HCT116 (cell line): ENCODE results near the gene PWP2. TPM values are rescaled to one million over a fixed set of nuclear protein-coding genes. Genes with fewer than 3 reads are reported as not detected.

Experiments
- ATAC-seq: fragments of 200-7000 bp; cut with Tn5 transposase; 2 replicates; pipeline ENCODE4 v1.9.1; 2020; ENCODE audit warnings: mild to moderate bottlenecking, moderate library complexity
- BruUV-seq: library from RNA; stranded (reverse); fragments of 400-500 nt; replicated peaks from 2 replicates; lab custom pipeline; 2021; lab: Mats Ljungman, UMichigan
- CTCF ChIA-PET: fragments of 300-600 bp; sonication (Branson Sonifier 250); formaldehyde crosslinking; loops from one replicate; lab custom pipeline; 2021; ENCODE audit warnings: antibody characterized with exemption; lab: Charles Lee
- POLR2A ChIA-PET: fragments of 300-600, 350-600 bp; sonication (Branson Sonifier 250); formaldehyde crosslinking; loops from one replicate; lab custom pipeline; 2021; ENCODE audit warnings: antibody characterized with exemption; lab: Charles Lee
- RAD21 ChIA-PET, 2 experiments: fragments of 300-600 bp; sonication (Branson Sonifier 250); formaldehyde crosslinking; loops; one replicate each; lab custom pipeline; 2023; ENCODE audit warnings: low total read pairs in 2 of 2; ENCODE audit not compliant: uncharacterized antibody in 2 of 2, unreplicated experiment in 2 of 2, low non-redundant PET in 1 of 2; lab: Charles Lee
- DNase-seq: peaks from one replicate; pipeline ENCODE4 v3.0.0-alpha.2; 2010; ENCODE audit warnings: low read depth, low spot score
- H2AFZ ChIP-seq: fragments of 200-600 bp; shearing (Covaris generic), sonication (generic); 2 replicates; pipeline ENCODE4 v1.6.1; 2017; ENCODE audit warnings: low read depth, mixed run types, mixed read lengths, antibody characterized with exemption, low read length; ENCODE audit not compliant: poor library complexity, severe bottlenecking
- H3K27ac ChIP-seq: 2 replicates; pipeline ENCODE4 v1.5.1; 2012; ENCODE audit warnings: low read depth, low read length
- H3K27me3 ChIP-seq: fragments of 200-600 bp; sonication (generic); 2 replicates; pipeline ENCODE4 v1.6.1; 2016; ENCODE audit warnings: mixed run types, low read length, mixed read lengths; ENCODE audit not compliant: insufficient read depth
- H3K36me3 ChIP-seq, 2 experiments: fragments of 200-500 bp in 1 of 2; fragments of 200-600 bp in 1 of 2; sonication (Bioruptor generic) in 1 of 2; sonication (generic) in 1 of 2; 2 replicates each; pipeline versions ENCODE4 v1.5.1 to v1.6.1; 2014 to 2016; ENCODE audit warnings: low read length in 2 of 2, inconsistent platforms in 1 of 2, mixed read lengths in 1 of 2, mixed run types in 1 of 2; ENCODE audit not compliant: insufficient read depth in 2 of 2, control insufficient read depth in 1 of 2
- H3K4me1 ChIP-seq, 2 experiments: fragments of 200-600 bp in 1 of 2; sonication (generic) in 1 of 2; 2 replicates each; pipeline versions ENCODE4 v1.5.1 to v1.6.1; 2012 to 2017; ENCODE audit warnings: low read length in 2 of 2, inconsistent platforms in 1 of 2, mild to moderate bottlenecking in 1 of 2, mixed read lengths in 1 of 2, mixed run types in 1 of 2, moderate library complexity in 1 of 2; ENCODE audit not compliant: insufficient read depth in 2 of 2, control insufficient read depth in 1 of 2
- H3K4me2 ChIP-seq: fragments of 200-600 bp; sonication (generic); 2 replicates; pipeline ENCODE4 v1.6.1; 2017; ENCODE audit warnings: mixed run types, low read length, mixed read lengths
- H3K4me3 ChIP-seq, 2 experiments: fragments of 200-600 bp in 1 of 2; sonication (generic) in 1 of 2; replicated peaks in 1 of 2; 2 replicates each; pipeline ENCODE4 v1.5.1; 2011 to 2016; ENCODE audit warnings: low read length in 2 of 2, control low read depth in 1 of 2, low read depth in 1 of 2, mild to moderate bottlenecking in 1 of 2, mixed read lengths in 1 of 2, mixed run types in 1 of 2
- H3K79me2 ChIP-seq: fragments of 200-600 bp; sonication (generic); 2 replicates; pipeline ENCODE4 v1.6.1; 2017; ENCODE audit warnings: mild to moderate bottlenecking, mixed run types, low read length, moderate library complexity, mixed read lengths; ENCODE audit not compliant: insufficient read depth
- H3K9ac ChIP-seq: fragments of 200-600 bp; sonication (generic); 2 replicates; pipeline ENCODE4 v1.6.1; 2016; ENCODE audit warnings: low read length, mixed read lengths
- H3K9me2 ChIP-seq: fragments of 200-600 bp; sonication (generic), shearing (Covaris generic); 2 replicates; pipeline ENCODE4 v1.6.1; 2017; ENCODE audit warnings: mixed run types, mild to moderate bottlenecking, moderate library complexity; ENCODE audit not compliant: insufficient read depth
- H3K9me3 ChIP-seq, 2 experiments: fragments of 200-500 bp in 1 of 2; fragments of 200-600 bp in 1 of 2; sonication (Bioruptor generic) in 1 of 2; sonication (generic) in 1 of 2; 2 replicates each; pipeline ENCODE4 v1.6.1; 2014 to 2017; ENCODE audit warnings: low read length in 2 of 2, mixed read lengths in 2 of 2, inconsistent platforms in 1 of 2, low read depth in 1 of 2, mild to moderate bottlenecking in 1 of 2, mixed run types in 1 of 2, moderate library complexity in 1 of 2; ENCODE audit not compliant: control insufficient read depth in 1 of 2, insufficient read depth in 1 of 2
- H4K20me1 ChIP-seq: fragments of 200-600 bp; sonication (generic), shearing (Covaris generic); 2 replicates; pipeline ENCODE4 v1.6.1; 2017; ENCODE audit warnings: mixed run types, mild to moderate bottlenecking, moderate library complexity; ENCODE audit not compliant: insufficient read depth
- CEBPB ChIP-seq: IDR thresholded peaks from 2 replicates; pipeline ENCODE4 v1.6.1; 2012; ENCODE audit warnings: low read depth
- EGR1 ChIP-seq: IDR thresholded peaks from 2 replicates; pipeline ENCODE4 v1.6.1; 2012; ENCODE audit warnings: low read depth
- ELF1 ChIP-seq: IDR thresholded peaks from 2 replicates; pipeline ENCODE4 v1.6.1; 2012; ENCODE audit warnings: low read depth, borderline replicate concordance
- EZH2 ChIP-seq: fragments of 200-600 bp; sonication (generic); IDR thresholded peaks from 2 replicates; pipeline ENCODE4 v1.6.1; 2017; ENCODE audit warnings: antibody characterized with exemption, mixed run types
- EZH2phosphoT487 ChIP-seq: fragments of 200-600 bp; IDR thresholded peaks from 2 replicates; pipeline ENCODE4 v1.6.1; 2018; ENCODE audit warnings: antibody characterized with exemption, borderline replicate concordance
- FOSL1 ChIP-seq: IDR thresholded peaks from 2 replicates; pipeline ENCODE4 v1.6.1; 2012; ENCODE audit warnings: low read depth
- POLR2A ChIP-seq: IDR thresholded peaks from 2 replicates; pipeline ENCODE4 v1.7.0; 2011; ENCODE audit warnings: borderline replicate concordance; ENCODE audit not compliant: insufficient read depth, insufficient read length; ENCODE audit errors: extremely low read depth
- POLR2AphosphoS5 ChIP-seq: IDR thresholded peaks from 2 replicates; pipeline ENCODE4 v1.6.1; 2011; ENCODE audit warnings: mild to moderate bottlenecking, low read depth, low read length, moderate library complexity
- RAD21 ChIP-seq: IDR thresholded peaks from 2 replicates; pipeline ENCODE4 v1.6.1; 2012; ENCODE audit warnings: low read depth, mild to moderate bottlenecking
- SIN3A ChIP-seq: IDR thresholded peaks from 2 replicates; pipeline ENCODE4 v1.6.1; 2012; ENCODE audit warnings: low read depth
- SP1 ChIP-seq: IDR thresholded peaks from 2 replicates; pipeline ENCODE4 v1.6.1; 2012; ENCODE audit warnings: low read depth
- SRF ChIP-seq: IDR thresholded peaks from 2 replicates; pipeline ENCODE4 v1.6.1; 2012; ENCODE audit warnings: low read depth
- TCF7L2 ChIP-seq: IDR thresholded peaks from 2 replicates; pipeline ENCODE4 v1.7.0; 2011; ENCODE audit warnings: borderline replicate concordance, inconsistent platforms; ENCODE audit not compliant: insufficient read depth, insufficient read length; ENCODE audit errors: extremely low read depth
- YY1 ChIP-seq: IDR thresholded peaks from 2 replicates; pipeline ENCODE4 v1.6.1; 2011; ENCODE audit warnings: low read length, low read depth, moderate library complexity, mild to moderate bottlenecking; ENCODE audit not compliant: insufficient replicate concordance; ENCODE audit errors: extremely low read depth
- ZFX ChIP-seq: fragments of 450-650 bp; IDR thresholded peaks from 2 replicates; pipeline ENCODE4 v1.6.1; 2017
- ZNF274 ChIP-seq: fragments of 200-500 bp; sonication (Bioruptor generic); IDR thresholded peaks from 2 replicates; pipeline ENCODE4 v1.6.1; 2014; ENCODE audit warnings: mild to moderate bottlenecking, low read depth, low read length, inconsistent platforms
- intact Hi-C: fragments of 100-400 bp; cut with micrococcal nuclease; formaldehyde crosslinking; loops from 2 replicates; pipeline ENCODE4 v1.10.0; 2022
- total RNA-seq: library from RNA; stranded (reverse); gene quantifications from one replicate; pipeline ENCODE4 v1.2.1, GENCODE V29; 2021; ENCODE audit not compliant: unreplicated experiment
- TF ChIP-seq, protein P1 (sequence below), 3 experiments: fragments of 200-600 bp in 1 of 3; sonication (generic) in 1 of 3; IDR thresholded peaks in 2 of 3; conservative IDR thresholded peaks in 1 of 3; 2 replicates each; pipeline ENCODE4 v1.5.1; 2012 to 2017; ENCODE audit warnings: low read depth in 2 of 3, low read length in 2 of 3, antibody characterized with exemption in 1 of 3, borderline replicate concordance in 1 of 3, control low read depth in 1 of 3, mild to moderate bottlenecking in 1 of 3, mixed read lengths in 1 of 3, mixed run types in 1 of 3, moderate library complexity in 1 of 3; ENCODE audit not compliant: insufficient read depth in 1 of 3

The PWP2 gene
- total RNA-seq, 1 experiment from 2014 or later: 43.1 TPM

DNA sequence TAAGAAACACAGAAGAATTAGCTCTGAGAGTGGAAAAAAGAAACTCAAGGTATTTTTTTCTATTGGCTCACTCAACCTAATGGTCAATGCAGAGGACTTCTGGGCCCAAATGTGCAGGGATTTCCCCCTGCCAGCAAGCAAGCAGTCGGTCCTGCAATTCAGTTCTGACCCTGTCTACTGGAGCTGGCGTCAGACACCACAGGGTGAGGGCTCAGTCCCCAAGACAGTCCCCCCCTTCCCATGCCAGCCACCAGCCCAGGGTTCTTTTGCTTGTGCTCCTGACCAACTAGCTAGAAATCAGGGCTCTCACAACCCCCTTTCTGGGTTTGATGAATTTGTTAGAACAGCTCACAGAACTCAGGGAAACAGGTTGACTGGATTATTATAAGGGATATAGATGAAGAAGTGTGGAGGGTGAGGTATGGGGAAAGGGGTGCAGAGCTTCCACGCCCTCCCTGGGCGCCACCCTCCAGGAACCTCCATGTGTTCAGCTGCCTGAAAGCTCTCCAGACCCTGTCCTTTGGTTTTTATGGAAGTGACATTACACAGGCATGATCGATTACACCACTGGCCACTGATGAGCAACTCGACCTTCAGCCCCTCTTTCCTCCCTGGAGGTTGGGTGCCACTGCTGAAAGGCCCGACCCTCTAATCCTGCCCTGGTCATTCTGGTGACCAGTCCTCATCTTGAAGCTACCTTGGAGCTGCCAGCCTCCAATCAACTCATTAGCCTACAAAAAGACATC lies 22.5 kb upstream of the PWP2 start:
- Histone ChIP-seq H3K27ac (no peak overlapping the region), H3K4me2 (no peak overlapping the region), H3K9me3 (no peaks in the 10 kb centered on the region), H3K9ac (no peak overlapping the region), H3K36me3 (peaks cover 22 to 30% of the 10 kb centered on the region in 2 experiments; a peak in 3 of 4 replicates), H3K79me2 (no peaks in the 10 kb centered on the region; the same call in 1 of the 2 replicates), H3K4me3 (no peak overlapping the region), H3K27me3 (no peaks in the 10 kb centered on the region), H3K4me1 (no peaks in the 10 kb centered on the region), H2AFZ (no peak overlapping the region), H4K20me1 (no peaks in the 10 kb centered on the region), H3K9me2 (no peaks in the 10 kb centered on the region)
- CTCF ChIA-PET: no interaction called here
- DNase-seq (no peak), ATAC-seq (no peak)
- RAD21 ChIA-PET: no interaction called here
- POLR2A ChIA-PET: interaction anchor here (1.2 kb wide), 1 partner anchor 20 kb away, joined by 4 read pairs; no protein-coding TSS in a partner anchor
- intact Hi-C loops: no loop called here
- BruUV-seq: no TSS peak
- TF ChIP-seq YY1 (no peak), SRF (no peak), EGR1 (no peak), EZH2phosphoT487 (no peak), TCF7L2 (no peak), RAD21 (no peak), FOSL1 (no peak), ZNF274 (no peak), SP1 (no peak), POLR2AphosphoS5 (no peak), ELF1 (no peak), POLR2A (no peak), EZH2 (no peak), CEBPB (no peak), ZFX (no peak), SIN3A (no peak)
- TF ChIP-seq, protein P1, sequence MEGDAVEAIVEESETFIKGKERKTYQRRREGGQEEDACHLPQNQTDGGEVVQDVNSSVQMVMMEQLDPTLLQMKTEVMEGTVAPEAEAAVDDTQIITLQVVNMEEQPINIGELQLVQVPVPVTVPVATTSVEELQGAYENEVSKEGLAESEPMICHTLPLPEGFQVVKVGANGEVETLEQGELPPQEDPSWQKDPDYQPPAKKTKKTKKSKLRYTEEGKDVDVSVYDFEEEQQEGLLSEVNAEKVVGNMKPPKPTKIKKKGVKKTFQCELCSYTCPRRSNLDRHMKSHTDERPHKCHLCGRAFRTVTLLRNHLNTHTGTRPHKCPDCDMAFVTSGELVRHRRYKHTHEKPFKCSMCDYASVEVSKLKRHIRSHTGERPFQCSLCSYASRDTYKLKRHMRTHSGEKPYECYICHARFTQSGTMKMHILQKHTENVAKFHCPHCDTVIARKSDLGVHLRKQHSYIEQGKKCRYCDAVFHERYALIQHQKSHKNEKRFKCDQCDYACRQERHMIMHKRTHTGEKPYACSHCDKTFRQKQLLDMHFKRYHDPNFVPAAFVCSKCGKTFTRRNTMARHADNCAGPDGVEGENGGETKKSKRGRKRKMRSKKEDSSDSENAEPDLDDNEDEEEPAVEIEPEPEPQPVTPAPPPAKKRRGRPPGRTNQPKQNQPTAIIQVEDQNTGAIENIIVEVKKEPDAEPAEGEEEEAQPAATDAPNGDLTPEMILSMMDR (IDR thresholded peaks at IDR 0.05 in 2 of 3, conservative IDR thresholded peaks at IDR 0.05 in 1 of 3; ENCODE audit: borderline replicate concordance in 1 of 3, insufficient read depth in 1 of 3, low read depth in 2 of 3, low read length in 2 of 3): no peak
- TF ChIP-seq, all 23 proteins: peak for 0
